Central memory CD8-positive, alpha-beta T cell (primary cell): Measurements from ENCODE around the gene KSR1.
A peak's percentile ranks its signal among the peaks of the same experiment; 100 is the strongest.

Experiments
- ATAC-seq: fragments of 150-1000 bp; cut with Tn5 transposase; replicated peaks from 2 replicates; pipeline ENCODE4 v1.10.0; 2022; ENCODE audit warnings: mild to moderate bottlenecking, moderate FRiP score, moderate number of reproducible peaks; ENCODE audit not compliant: poor library complexity, severe bottlenecking; ENCODE audit errors: extremely low read depth
- DNase-seq, 2 donors: peaks; one replicate each; pipeline ENCODE4 v3.0.0; 2021; ENCODE audit warnings: low spot score in 2 of 2
- H3K27ac Mint-ChIP-seq: one replicate; pipeline ENCODE4 v1.8.0; 2022; ENCODE audit warnings: low read depth, mild to moderate bottlenecking, moderate library complexity, mixed read lengths
- H3K27me3 Mint-ChIP-seq: one replicate; pipeline ENCODE4 v1.8.0; 2022; ENCODE audit warnings: mixed read lengths
- H3K36me3 Mint-ChIP-seq: one replicate; pipeline ENCODE4 v1.8.0; 2022; ENCODE audit warnings: mild to moderate bottlenecking, moderate library complexity, mixed read lengths; ENCODE audit not compliant: insufficient read depth
- H3K4me1 Mint-ChIP-seq: one replicate; pipeline ENCODE4 v1.8.0; 2022; ENCODE audit warnings: mixed read lengths
- H3K4me3 Mint-ChIP-seq: one replicate; pipeline ENCODE4 v1.8.0; 2022; ENCODE audit warnings: mild to moderate bottlenecking, moderate library complexity, mixed read lengths
- H3K9me3 Mint-ChIP-seq: one replicate; pipeline ENCODE4 v1.8.0; 2022; ENCODE audit warnings: mixed read lengths

Gene KSR1

GRCh38 chr17:27593857-27594255 lies 137.6 kb downstream of the KSR1 start:
- Mint-ChIP-seq H3K36me3 (peaks cover 1% of the 10 kb centered on the region), H3K9me3 (no peaks in the 10 kb centered on the region), H3K4me1 (peaks cover 11% of the 10 kb centered on the region), H3K4me3 (no peak overlapping the region), H3K27ac (peak overlapping the region; percentile 6), H3K27me3 (no peaks in the 10 kb centered on the region)
- DNase-seq (no peak), ATAC-seq (no peak)

GRCh38 chr17:27595208-27595607 lies 139.0 kb downstream of the KSR1 start:
- Mint-ChIP-seq H3K27ac (peak overlapping the region; percentile 6), H3K27me3 (no peaks in the 10 kb centered on the region), H3K36me3 (no peaks in the 10 kb centered on the region), H3K4me1 (peaks cover 11% of the 10 kb centered on the region), H3K4me3 (no peak overlapping the region), H3K9me3 (no peaks in the 10 kb centered on the region)
- ATAC-seq, result peak; percentile 80
- DNase-seq, result no peak

GRCh38 chr17:27596096-27596495 lies 139.8 kb downstream of the KSR1 start:
- Mint-ChIP-seq H3K36me3 (peaks cover 2% of the 10 kb centered on the region), H3K27me3 (no peaks in the 10 kb centered on the region)

GRCh38 chr17:27596566-27597187 lies 140.4 kb downstream of the KSR1 start:
- Mint-ChIP-seq H3K4me1 (peaks cover 11% of the 10 kb centered on the region), H3K27ac (peak overlapping the region; percentile 6), H3K36me3 (peaks cover 2% of the 10 kb centered on the region), H3K27me3 (no peaks in the 10 kb centered on the region), H3K9me3 (no peaks in the 10 kb centered on the region), H3K4me3 (no peak overlapping the region)
- ATAC-seq (no peak), DNase-seq (no peak)

More at GRCh38 chr17:27596096-27596495, 139.8 kb downstream of the KSR1 start:
- peaks cover 11% of the 10 kb centered on the region for H3K4me1 Mint-ChIP-seq
- no peaks in the 10 kb centered on the region for H3K9me3 Mint-ChIP-seq
- peak overlapping the region; percentile 6 for H3K27ac Mint-ChIP-seq
- ATAC-seq (no peak), DNase-seq (no peak)
- H3K4me3 Mint-ChIP-seq, result no peak overlapping the region

GRCh38 chr17:27597188-27597580 lies 140.9 kb downstream of the KSR1 start:
- no peaks in the 10 kb centered on the region for H3K27me3 Mint-ChIP-seq
- peak overlapping the region; percentile 35 for H3K27ac Mint-ChIP-seq
- peaks cover 2% of the 10 kb centered on the region for H3K36me3 Mint-ChIP-seq
- no peaks in the 10 kb centered on the region for H3K9me3 Mint-ChIP-seq
- no peak overlapping the region for H3K4me3 Mint-ChIP-seq
- H3K4me1 Mint-ChIP-seq, result peaks cover 11% of the 10 kb centered on the region
- ATAC-seq (no peak), DNase-seq (no peak)

GRCh38 chr17:27597783-27598320 lies 141.6 kb downstream of the KSR1 start:
- no peaks in the 10 kb centered on the region for H3K9me3 Mint-ChIP-seq
- no peak overlapping the region for H3K4me3 Mint-ChIP-seq
- DNase-seq (no peak), ATAC-seq (no peak)
- H3K4me1 Mint-ChIP-seq, result peaks cover 11% of the 10 kb centered on the region
- no peaks in the 10 kb centered on the region for H3K27me3 Mint-ChIP-seq
- peaks cover 2% of the 10 kb centered on the region for H3K36me3 Mint-ChIP-seq
- peak overlapping the region; percentile 35 for H3K27ac Mint-ChIP-seq

GRCh38 chr17:27598337-27599050 lies 142.2 kb downstream of the KSR1 start:
- Mint-ChIP-seq H3K4me3 (no peak overlapping the region), H3K4me1 (peaks cover 11% of the 10 kb centered on the region)

GRCh38 chr17:27600471-27600870 lies 144.2 kb downstream of the KSR1 start:
- peaks cover 3% of the 10 kb centered on the region for H3K36me3 Mint-ChIP-seq
- no peak overlapping the region for H3K27ac Mint-ChIP-seq

More at GRCh38 chr17:27598337-27599050, 142.2 kb downstream of the KSR1 start:
- no peaks in the 10 kb centered on the region for H3K9me3 Mint-ChIP-seq
- H3K36me3 Mint-ChIP-seq, result peaks cover 2% of the 10 kb centered on the region
- H3K27ac Mint-ChIP-seq, result peak overlapping the region; percentile 67
- H3K27me3 Mint-ChIP-seq, result no peaks in the 10 kb centered on the region
- DNase-seq (no peak), ATAC-seq (no peak)

GRCh38 chr17:27601069-27601974 lies 145.1 kb downstream of the KSR1 start:
- H3K36me3 Mint-ChIP-seq, result peaks cover 6% of the 10 kb centered on the region
- H3K9me3 Mint-ChIP-seq, result no peaks in the 10 kb centered on the region
- H3K27me3 Mint-ChIP-seq, result no peaks in the 10 kb centered on the region
- no peaks in the 10 kb centered on the region for H3K4me1 Mint-ChIP-seq
- DNase-seq, result peak; percentile 66 to 82
- peak; percentile 38 for ATAC-seq
- no peak overlapping the region for H3K4me3 Mint-ChIP-seq
- no peak overlapping the region for H3K27ac Mint-ChIP-seq

More at GRCh38 chr17:27600471-27600870, 144.2 kb downstream of the KSR1 start:
- DNase-seq (no peak), ATAC-seq (no peak)
- H3K4me3 Mint-ChIP-seq, result no peak overlapping the region
- H3K4me1 Mint-ChIP-seq, result peaks cover 5% of the 10 kb centered on the region
- H3K27me3 Mint-ChIP-seq, result no peaks in the 10 kb centered on the region
- H3K9me3 Mint-ChIP-seq, result no peaks in the 10 kb centered on the region

GRCh38 chr17:27601975-27602302 lies 145.7 kb downstream of the KSR1 start:
- DNase-seq, result no peak
- no peaks in the 10 kb centered on the region for H3K9me3 Mint-ChIP-seq
- H3K27me3 Mint-ChIP-seq, result no peaks in the 10 kb centered on the region
- no peaks in the 10 kb centered on the region for H3K4me1 Mint-ChIP-seq
- H3K36me3 Mint-ChIP-seq, result peaks cover 8% of the 10 kb centered on the region
- no peak overlapping the region for H3K4me3 Mint-ChIP-seq
- no peak overlapping the region for H3K27ac Mint-ChIP-seq
- no peak for ATAC-seq

GRCh38 chr17:27602721-27603420 lies 146.6 kb downstream of the KSR1 start:
- peak; percentile 48 to 64 for DNase-seq
- no peaks in the 10 kb centered on the region for H3K9me3 Mint-ChIP-seq
- H3K27ac Mint-ChIP-seq, result no peak overlapping the region
- no peak overlapping the region for H3K4me3 Mint-ChIP-seq
- peaks cover 13% of the 10 kb centered on the region for H3K36me3 Mint-ChIP-seq
- H3K27me3 Mint-ChIP-seq, result no peaks in the 10 kb centered on the region
- H3K4me1 Mint-ChIP-seq, result no peaks in the 10 kb centered on the region
- ATAC-seq, result peak; percentile 49

- H3K36me3 Mint-ChIP-seq, result peaks cover 13% of the 10 kb centered on the region
Measured at GRCh38 chr17:27603421-27603770, 147.1 kb downstream of the KSR1 start.

More at GRCh38 chr17:27603421-27603770, 147.1 kb downstream of the KSR1 start:
- no peaks in the 10 kb centered on the region for H3K9me3 Mint-ChIP-seq
- no peaks in the 10 kb centered on the region for H3K27me3 Mint-ChIP-seq
- no peak overlapping the region for H3K4me3 Mint-ChIP-seq
- H3K4me1 Mint-ChIP-seq, result no peaks in the 10 kb centered on the region
- no peak overlapping the region for H3K27ac Mint-ChIP-seq
- no peak for ATAC-seq
- no peak for DNase-seq
